Psoas muscle (tissue), 8 donors: ENCODE results near the gene TBC1D17. TPM values are rescaled to one million over a fixed set of nuclear protein-coding genes. Genes with fewer than 3 reads are reported as not detected.

Experiments
- ATAC-seq, 4 donors: fragments of 200-7000 bp; cut with Tn5 transposase; one replicate each; pipeline ENCODE4 v1.9.1; 2020; ENCODE audit warnings: moderate library complexity in 3 of 4, mild to moderate bottlenecking in 2 of 4
- DNase-seq, 2 donors: peaks; one replicate each; pipeline ENCODE4 v3.0.0-alpha.2; 2020
- H3K27ac ChIP-seq: fragments of 200-600 bp; one replicate; pipeline ENCODE4 v1.8.0; 2022
- H3K27me3 ChIP-seq, 3 donors: fragments of 200-600 bp in 1 of 3; one replicate each; pipeline versions ENCODE4 v1.6.1 to v1.8.0; 2013 to 2022; ENCODE audit warnings: low read length in 2 of 3, mild to moderate bottlenecking in 2 of 3, moderate library complexity in 1 of 3; ENCODE audit not compliant: insufficient read depth in 3 of 3
- H3K36me3 ChIP-seq, 2 donors: fragments of 200-600 bp in 1 of 2; one replicate each; pipeline versions ENCODE4 v1.6.1 to v1.8.0; 2013 to 2022; ENCODE audit warnings: low read depth in 1 of 2, mild to moderate bottlenecking in 1 of 2, moderate library complexity in 1 of 2; ENCODE audit not compliant: insufficient read depth in 1 of 2
- H3K4me1 ChIP-seq: fragments of 200-600 bp; one replicate; pipeline ENCODE4 v1.8.0; 2022
- H3K4me3 ChIP-seq: fragments of 200-600 bp; one replicate; pipeline ENCODE4 v1.8.0; 2022; ENCODE audit warnings: mild to moderate bottlenecking
- H3K9me3 ChIP-seq: fragments of 200-600 bp; one replicate; pipeline ENCODE4 v1.8.0; 2022
- WGBS, 3 donors: extraction: QIAGEN DNeasy Blood & Tissue Kit; methylation state at CpG; one replicate each; pipeline versions ENCODE4 v1.1.6 to v1.1.7; 2013; 5-methylcytosine and 5-hydroxymethylcytosine counted together
- intact Hi-C, 2 donors: fragments of 100-400 bp; cut with DNase I; formaldehyde crosslinking; loops; one replicate each; pipeline versions ENCODE4 v1.11.0 to v1.14.2; 2022
- polyA plus RNA-seq, 3 donors: library from polyadenylated mRNA; stranded (reverse); fragments of 200-250 nt; gene quantifications; one replicate each; pipeline ENCODE4 v1.2.3, GENCODE V29; 2013
- total RNA-seq, 4 donors: library from RNA; stranded (reverse); fragmentation: NEBNext Ultra II Directional in 2 of 4; extraction: Animal tissue kit (Norgen Biotek cat#: 25700) in 2 of 4; gene quantifications; one replicate each; pipeline versions ENCODE4 v1.2.1 to v1.2.4, GENCODE V29; 2021 to 2023
- TF ChIP-seq, protein P1 (sequence below): fragments of 200-600 bp; IDR thresholded peaks from one replicate; pipeline ENCODE4 v1.8.0; 2022; ENCODE audit warnings: antibody characterized with exemption
- donor health status: healthy with polysubstance abuse.
- donor health status: DM: no; HTN: no; CAD: no; lungs with moderate emphysema.
- donor health status: Bipolar disorder and iron deficiency.
- donor health status: healthy.
- donor health status: DM: yes; HTN: yes; CAD: no.
- donor health status: DM: no; HTN: no; CAD: no.
- donor health status: DM: no; HTN: no; CAD: no.
- donor health status: DM: yes; HTN: yes; CAD: no.

Gene TBC1D17
- total and polyA plus RNA-seq, 7 donors, result 36.3 to 107 (median 81.8) TPM

DNA sequence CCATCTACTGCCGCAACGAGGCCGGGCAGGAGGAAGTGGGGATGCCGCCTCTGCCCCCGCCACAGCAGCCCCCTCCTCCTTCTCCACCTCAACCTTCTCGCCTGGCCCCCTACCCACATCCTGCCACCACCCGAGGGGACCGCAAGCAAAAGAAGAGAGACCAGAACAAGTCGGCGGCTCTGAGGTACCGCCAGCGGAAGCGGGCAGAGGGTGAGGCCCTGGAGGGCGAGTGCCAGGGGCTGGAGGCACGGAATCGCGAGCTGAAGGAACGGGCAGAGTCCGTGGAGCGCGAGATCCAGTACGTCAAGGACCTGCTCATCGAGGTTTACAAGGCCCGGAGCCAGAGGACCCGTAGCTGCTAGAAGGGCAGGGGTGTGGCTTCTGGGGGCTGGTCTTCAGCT, 55.2 kb downstream of the TBC1D17 start:
- 91 to 95% (median 94%) methylated on average over 21 to 25 of the region's 25 CpGs for WGBS, 3 donors
- TF ChIP-seq, protein P1, sequence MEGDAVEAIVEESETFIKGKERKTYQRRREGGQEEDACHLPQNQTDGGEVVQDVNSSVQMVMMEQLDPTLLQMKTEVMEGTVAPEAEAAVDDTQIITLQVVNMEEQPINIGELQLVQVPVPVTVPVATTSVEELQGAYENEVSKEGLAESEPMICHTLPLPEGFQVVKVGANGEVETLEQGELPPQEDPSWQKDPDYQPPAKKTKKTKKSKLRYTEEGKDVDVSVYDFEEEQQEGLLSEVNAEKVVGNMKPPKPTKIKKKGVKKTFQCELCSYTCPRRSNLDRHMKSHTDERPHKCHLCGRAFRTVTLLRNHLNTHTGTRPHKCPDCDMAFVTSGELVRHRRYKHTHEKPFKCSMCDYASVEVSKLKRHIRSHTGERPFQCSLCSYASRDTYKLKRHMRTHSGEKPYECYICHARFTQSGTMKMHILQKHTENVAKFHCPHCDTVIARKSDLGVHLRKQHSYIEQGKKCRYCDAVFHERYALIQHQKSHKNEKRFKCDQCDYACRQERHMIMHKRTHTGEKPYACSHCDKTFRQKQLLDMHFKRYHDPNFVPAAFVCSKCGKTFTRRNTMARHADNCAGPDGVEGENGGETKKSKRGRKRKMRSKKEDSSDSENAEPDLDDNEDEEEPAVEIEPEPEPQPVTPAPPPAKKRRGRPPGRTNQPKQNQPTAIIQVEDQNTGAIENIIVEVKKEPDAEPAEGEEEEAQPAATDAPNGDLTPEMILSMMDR, result no peak
- Histone ChIP-seq H3K27me3 (no peaks in the 10 kb centered on the region), H3K4me3 (no peak overlapping the region), H3K4me1 (peaks cover 10% of the 10 kb centered on the region), H3K9me3 (no peaks in the 10 kb centered on the region), H3K36me3 (peaks cover 0 to 8% of the 10 kb centered on the region in 2 donors), H3K27ac (no peak overlapping the region)
- intact Hi-C loops, result loop anchor here in 1 of 2 donors (10.0 kb wide), 1 partner anchor 202 kb away; no protein-coding TSS in a partner anchor
- ATAC-seq (no peak), DNase-seq (no peak)

DNA sequence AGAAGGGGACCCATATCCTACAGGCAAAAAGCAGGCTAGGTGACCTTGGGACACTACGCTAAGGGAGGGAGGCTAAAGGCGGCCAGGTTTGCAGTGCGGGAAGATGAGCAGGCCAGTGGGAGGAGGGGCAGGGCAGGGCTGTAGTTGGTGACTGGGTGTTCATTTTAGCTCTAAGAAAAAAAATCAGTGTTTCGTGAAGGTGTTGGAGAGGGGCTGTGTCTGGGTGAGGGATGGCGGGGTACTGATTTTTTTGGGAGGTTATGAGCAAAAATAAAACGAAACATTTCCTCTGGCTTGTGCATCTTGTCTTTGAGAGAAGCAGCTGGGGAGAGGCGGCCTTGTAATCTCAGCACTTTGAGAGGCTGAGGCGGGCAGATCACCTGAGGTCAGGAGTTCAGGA, 56.1 kb downstream of the TBC1D17 start:
- no peak for ATAC-seq
- WGBS, 3 donors, result 87 to 91% (median 88%) methylated on average over 8 of the region's 8 CpGs
- Histone ChIP-seq H3K27ac (no peak overlapping the region), H3K4me1 (peaks cover under 1% of the 10 kb centered on the region), H3K4me3 (no peak overlapping the region), H3K27me3 (peaks cover 0 to 2% (median 0%) of the 10 kb centered on the region in 3 donors), H3K36me3 (peaks cover 0 to 6% of the 10 kb centered on the region in 2 donors), H3K9me3 (no peaks in the 10 kb centered on the region)
- intact Hi-C loops, result loop anchor here in 1 of 2 donors (10.0 kb wide), 1 partner anchor 201 kb away; no protein-coding TSS in a partner anchor
- TF ChIP-seq, protein P1, result no peak
- DNase-seq, result no peak

DNA sequence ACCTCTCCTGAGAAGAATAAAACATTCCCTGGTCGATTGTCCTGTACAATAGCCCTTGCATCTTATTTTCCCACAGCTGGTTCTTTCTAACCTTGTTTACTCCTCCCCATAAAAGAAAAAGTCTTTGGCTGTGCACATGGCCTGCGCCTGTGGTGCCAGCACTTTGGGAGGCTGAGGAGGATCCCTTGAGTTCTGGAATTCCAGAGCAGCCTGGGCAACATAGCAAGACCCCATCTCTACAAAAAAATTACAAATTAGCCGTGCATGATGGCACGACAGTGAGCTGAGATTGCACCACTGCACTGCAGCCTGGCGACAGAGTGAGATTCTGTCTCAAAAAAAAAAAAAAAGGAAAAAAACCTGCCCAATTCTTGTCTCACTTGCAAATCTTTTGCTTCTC, 59.0 kb downstream of the TBC1D17 start:
- Histone ChIP-seq H3K36me3 (peaks cover 0 to 2% of the 10 kb centered on the region in 2 donors), H3K9me3 (no peaks in the 10 kb centered on the region), H3K27ac (no peak overlapping the region), H3K4me3 (no peak overlapping the region), H3K4me1 (no peaks in the 10 kb centered on the region), H3K27me3 (peaks cover 0 to 2% (median 0%) of the 10 kb centered on the region in 3 donors)
- ATAC-seq, result no peak
- 53 to 66% (median 65%) methylated on average over 5 of the region's 5 CpGs for WGBS, 3 donors
- intact Hi-C loops, result loop anchor here (5.0 to 10.0 kb wide), 2 partner anchors 46 to 198 kb away; no protein-coding TSS in a partner anchor
- DNase-seq, result no peak
- TF ChIP-seq, protein P1, result no peak

DNA sequence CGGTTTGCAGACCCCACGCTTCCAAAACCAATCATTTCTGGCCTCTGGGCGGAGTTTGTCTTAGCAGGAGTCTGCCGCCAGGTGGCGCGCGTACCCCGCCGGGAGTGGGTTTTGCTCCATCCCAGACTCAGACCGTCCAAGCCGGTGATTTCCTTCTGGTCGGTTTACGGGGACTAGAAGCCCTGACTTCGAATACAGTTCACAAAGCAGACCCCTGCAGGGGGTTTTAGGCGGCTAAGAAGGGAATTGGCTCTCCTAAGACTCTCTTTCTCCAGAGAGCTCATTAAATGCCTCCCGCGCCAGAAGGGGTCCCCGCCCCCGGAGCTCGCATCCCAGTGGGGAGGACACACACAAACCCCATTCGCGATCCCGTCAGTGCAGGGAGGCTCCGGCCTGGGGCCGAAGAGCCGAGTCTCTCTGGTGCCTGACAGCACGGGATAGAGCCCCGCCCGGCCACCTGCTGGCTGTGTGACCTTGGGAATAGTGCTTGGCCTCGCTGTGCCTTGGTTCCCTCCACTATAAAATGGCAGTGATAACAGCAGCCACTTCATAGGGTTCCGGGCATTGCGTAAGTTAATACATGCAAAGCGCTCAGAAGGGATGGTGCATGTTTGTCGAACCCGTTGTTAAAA, 60.4 kb downstream of the TBC1D17 start:
- H3K27me3 ChIP-seq, result peaks cover 0 to 2% (median 0%) of the 10 kb centered on the region in 3 donors
- peak overlapping the region; percentile 36 for H3K4me3 ChIP-seq
- ATAC-seq (peak; percentile 85 to 93 (median 88)), DNase-seq (peak; percentile 81 to 88)
- no peak overlapping the region for H3K27ac ChIP-seq
- no peaks in the 10 kb centered on the region for H3K4me1 ChIP-seq
- WGBS, 3 donors, result 16% methylated on average over 35 of the region's 35 CpGs
- TF ChIP-seq, protein P1, result peak; percentile 96
- H3K9me3 ChIP-seq, result no peaks in the 10 kb centered on the region
- no peaks in the 10 kb centered on the region for H3K36me3 ChIP-seq
- intact Hi-C loops, result loop anchor here (1.0 to 10.0 kb wide), 3 partner anchors 44 to 197 kb away; no protein-coding TSS in a partner anchor

Other genes with a start within 250 kb of the TBC1D17 start
- gene RRAS, start 237.6 kb upstream of the TBC1D17 start, total RNA-seq, result 10 to 100 TPM; 22.6 to 57.0 (median 42.5) TPM
- gene RRAS, start 237.6 kb upstream of the TBC1D17 start, polyA plus RNA-seq, result 10 to 100 TPM; 39.9 to 49.8 (median 48.4) TPM
- 10 to 100 TPM; 45.5 to 72.9 (median 61.0) TPM for gene SCAF1, start 235.5 kb upstream of the TBC1D17 start, total RNA-seq
- gene SCAF1, start 235.5 kb upstream of the TBC1D17 start, polyA plus RNA-seq, result 10 to 100 TPM; 23.0 to 32.5 (median 23.8) TPM
- gene IRF3, start 211.8 kb upstream of the TBC1D17 start, total RNA-seq, result 10 to 100 TPM; 10.3 to 22.1 (median 14.4) TPM
- 10 to 100 TPM; 18.2 to 26.5 (median 21.7) TPM for gene IRF3, start 211.8 kb upstream of the TBC1D17 start, polyA plus RNA-seq
- gene BCL2L12, start 211.8 kb upstream of the TBC1D17 start, total RNA-seq, result 10 to 100 TPM; 13.0 to 21.5 (median 15.8) TPM
- gene BCL2L12, start 211.8 kb upstream of the TBC1D17 start, polyA plus RNA-seq, result 10 to 100 TPM; 28.3 to 42.7 (median 35.0) TPM
- 100 to 1,000 TPM; 180 to 259 (median 198) TPM for gene PRMT1, start 200.4 kb upstream of the TBC1D17 start, total RNA-seq
- gene PRMT1, start 200.4 kb upstream of the TBC1D17 start, polyA plus RNA-seq, result 100 to 1,000 TPM; 139 to 424 (median 208) TPM
- gene ADM5, start 188.1 kb upstream of the TBC1D17 start, total RNA-seq, result 1 to 10 TPM in 2 of 4 donors, under 1 TPM in 2; 0.58 to 1.5 (median 1.0) TPM
- gene ADM5, start 188.1 kb upstream of the TBC1D17 start, polyA plus RNA-seq, result under 1 TPM; 0.38 to 0.48 (median 0.41) TPM
- gene CPT1C, start 186.6 kb upstream of the TBC1D17 start, total RNA-seq, result 1 to 10 TPM in 1 of 4 donors, under 1 TPM in 3; 0.53 to 1.2 (median 0.70) TPM
- gene CPT1C, start 186.6 kb upstream of the TBC1D17 start, polyA plus RNA-seq, result 1 to 10 TPM in 2 of 3 donors, under 1 TPM in 1; 0.34 to 1.1 (median 1.0) TPM
- gene TSKS, start 114.4 kb upstream of the TBC1D17 start, total RNA-seq, result under 1 TPM in 1 of 4 donors, not detected in 3; 0.24 TPM
- gene TSKS, start 114.4 kb upstream of the TBC1D17 start, polyA plus RNA-seq, result under 1 TPM; 0.18 to 0.27 (median 0.18) TPM
- 100 to 1,000 TPM in 1 of 4 donors, 10 to 100 TPM in 3; 79.1 to 102 (median 84.3) TPM for gene AP2A1, start 110.7 kb upstream of the TBC1D17 start, total RNA-seq
- gene AP2A1, start 110.7 kb upstream of the TBC1D17 start, polyA plus RNA-seq, result 10 to 100 TPM; 58.2 to 81.7 (median 69.6) TPM
- gene FUZ, start 64.4 kb upstream of the TBC1D17 start, total RNA-seq, result 10 to 100 TPM; 20.9 to 33.7 (median 25.2) TPM
- 10 to 100 TPM; 15.9 to 38.8 (median 28.6) TPM for gene FUZ, start 64.4 kb upstream of the TBC1D17 start, polyA plus RNA-seq
- 10 to 100 TPM; 43.0 to 97.8 (median 69.7) TPM for gene MED25, start 59.4 kb upstream of the TBC1D17 start, total RNA-seq
- 100 to 1,000 TPM in 1 of 3 donors, 10 to 100 TPM in 2; 24.5 to 125 (median 92.5) TPM for gene MED25, start 59.4 kb upstream of the TBC1D17 start, polyA plus RNA-seq
- 100 to 1,000 TPM in 3 of 4 donors, 10 to 100 TPM in 1; 93.2 to 189 (median 151) TPM for gene PTOV1, start 26.5 kb upstream of the TBC1D17 start, total RNA-seq
- 100 to 1,000 TPM in 2 of 3 donors, 10 to 100 TPM in 1; 72.1 to 122 (median 106) TPM for gene PTOV1, start 26.5 kb upstream of the TBC1D17 start, polyA plus RNA-seq
- gene PNKP, start 10.1 kb upstream of the TBC1D17 start, total RNA-seq, result 10 to 100 TPM; 20.6 to 28.2 (median 23.9) TPM
- gene PNKP, start 10.1 kb upstream of the TBC1D17 start, polyA plus RNA-seq, result 10 to 100 TPM; 16.7 to 31.9 (median 18.2) TPM
- gene AKT1S1, start 347 bp upstream of the TBC1D17 start, total RNA-seq, result 10 to 100 TPM; 56.0 to 82.8 (median 57.2) TPM
- gene AKT1S1, start 347 bp upstream of the TBC1D17 start, polyA plus RNA-seq, result 100 to 1,000 TPM in 1 of 3 donors, 10 to 100 TPM in 2; 48.0 to 103 (median 76.0) TPM
- 1 to 10 TPM in 1 of 4 donors, under 1 TPM in 3; 0.21 to 3.3 (median 0.46) TPM for gene IL4I1, start 19.2 kb downstream of the TBC1D17 start, total RNA-seq
- under 1 TPM; 0.05 to 0.46 (median 0.27) TPM for gene IL4I1, start 19.2 kb downstream of the TBC1D17 start, polyA plus RNA-seq
- gene ATF5, start 51.5 kb downstream of the TBC1D17 start, total RNA-seq, result 10 to 100 TPM; 13.3 to 31.8 (median 20.1) TPM
- 10 to 100 TPM in 2 of 3 donors, 1 to 10 TPM in 1; 10.0 to 39.4 (median 23.7) TPM for gene ATF5, start 51.5 kb downstream of the TBC1D17 start, polyA plus RNA-seq
- 10 to 100 TPM; 35.3 to 46.8 (median 39.7) TPM for gene NUP62, start 51.8 kb downstream of the TBC1D17 start, total RNA-seq
- 10 to 100 TPM; 21.1 to 46.3 (median 41.4) TPM for gene NUP62, start 51.8 kb downstream of the TBC1D17 start, polyA plus RNA-seq
- gene SIGLEC11, start 83.5 kb downstream of the TBC1D17 start, total RNA-seq, result under 1 TPM in 3 of 4 donors, not detected in 1; 0.36 to 0.38 (median 0.37) TPM
- under 1 TPM; 0.13 to 0.22 (median 0.21) TPM for gene SIGLEC11, start 83.5 kb downstream of the TBC1D17 start, polyA plus RNA-seq
- 10 to 100 TPM; 25.4 to 39.0 (median 29.2) TPM for gene VRK3, start 147.7 kb downstream of the TBC1D17 start, total RNA-seq
- 10 to 100 TPM; 23.8 to 54.7 (median 26.2) TPM for gene VRK3, start 147.7 kb downstream of the TBC1D17 start, polyA plus RNA-seq
- 1 to 10 TPM; 4.9 to 8.9 (median 5.8) TPM for gene ZNF473, start 148.3 kb downstream of the TBC1D17 start, total RNA-seq
- 1 to 10 TPM; 3.9 to 6.5 (median 4.1) TPM for gene ZNF473, start 148.3 kb downstream of the TBC1D17 start, polyA plus RNA-seq